ENCODE measurements around the gene CSTPP1.

The CSTPP1 gene

DNA sequence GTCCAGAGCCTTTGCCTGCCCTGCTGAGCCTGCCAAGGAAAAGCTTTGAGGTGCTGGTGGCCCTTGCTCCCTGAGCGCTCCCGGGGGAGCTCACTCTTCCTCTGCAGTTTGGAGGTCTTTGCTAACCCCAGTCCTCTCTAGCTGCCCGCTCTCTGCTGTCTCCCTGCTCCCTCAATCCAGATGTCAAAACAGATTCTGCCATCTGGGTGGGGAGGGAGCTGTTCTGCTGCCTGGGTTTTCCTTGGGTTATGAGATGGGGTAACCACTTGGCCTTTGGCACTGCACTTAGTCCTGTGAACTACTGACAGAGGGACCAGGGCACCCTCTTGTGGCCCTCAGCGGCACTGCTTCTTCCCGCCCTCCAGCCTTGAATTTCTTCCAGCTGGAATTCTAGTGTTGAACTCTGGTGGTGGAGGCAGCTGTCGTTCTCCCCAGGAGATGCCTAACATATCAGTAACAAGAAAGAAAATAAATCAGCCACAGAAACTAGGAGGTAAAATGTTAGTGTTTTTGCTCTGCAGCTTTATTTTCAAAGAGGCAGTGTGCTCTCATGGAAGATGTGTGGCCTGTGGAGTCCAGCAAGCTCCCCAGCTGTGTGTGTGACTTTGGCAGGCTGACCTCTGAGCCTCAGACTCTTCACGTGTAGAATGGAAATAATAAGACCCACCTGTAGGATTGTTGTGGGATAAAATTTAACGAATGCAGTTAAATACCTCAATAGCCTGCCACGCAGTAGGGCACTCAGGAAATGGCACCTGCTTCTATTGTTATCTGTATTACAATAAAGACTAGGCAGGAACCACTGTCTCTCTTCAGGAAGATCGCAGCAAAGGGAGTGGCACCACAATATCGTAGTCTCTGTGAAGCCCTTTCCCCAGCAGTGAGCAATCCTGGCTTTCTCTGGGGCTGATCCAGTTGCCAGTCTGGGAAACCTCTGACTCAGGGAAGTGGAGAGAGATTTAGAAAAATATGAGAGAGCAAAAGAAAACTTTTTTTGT, 216.7 kb downstream of the CSTPP1 start:
- in situ Hi-C loops (cut with MboI; ENCODE audit: low sequenced_read_pairs) = loop anchor here (10.0 kb wide), 1 partner anchor 268 kb away; no protein-coding TSS in a partner anchor

DNA sequence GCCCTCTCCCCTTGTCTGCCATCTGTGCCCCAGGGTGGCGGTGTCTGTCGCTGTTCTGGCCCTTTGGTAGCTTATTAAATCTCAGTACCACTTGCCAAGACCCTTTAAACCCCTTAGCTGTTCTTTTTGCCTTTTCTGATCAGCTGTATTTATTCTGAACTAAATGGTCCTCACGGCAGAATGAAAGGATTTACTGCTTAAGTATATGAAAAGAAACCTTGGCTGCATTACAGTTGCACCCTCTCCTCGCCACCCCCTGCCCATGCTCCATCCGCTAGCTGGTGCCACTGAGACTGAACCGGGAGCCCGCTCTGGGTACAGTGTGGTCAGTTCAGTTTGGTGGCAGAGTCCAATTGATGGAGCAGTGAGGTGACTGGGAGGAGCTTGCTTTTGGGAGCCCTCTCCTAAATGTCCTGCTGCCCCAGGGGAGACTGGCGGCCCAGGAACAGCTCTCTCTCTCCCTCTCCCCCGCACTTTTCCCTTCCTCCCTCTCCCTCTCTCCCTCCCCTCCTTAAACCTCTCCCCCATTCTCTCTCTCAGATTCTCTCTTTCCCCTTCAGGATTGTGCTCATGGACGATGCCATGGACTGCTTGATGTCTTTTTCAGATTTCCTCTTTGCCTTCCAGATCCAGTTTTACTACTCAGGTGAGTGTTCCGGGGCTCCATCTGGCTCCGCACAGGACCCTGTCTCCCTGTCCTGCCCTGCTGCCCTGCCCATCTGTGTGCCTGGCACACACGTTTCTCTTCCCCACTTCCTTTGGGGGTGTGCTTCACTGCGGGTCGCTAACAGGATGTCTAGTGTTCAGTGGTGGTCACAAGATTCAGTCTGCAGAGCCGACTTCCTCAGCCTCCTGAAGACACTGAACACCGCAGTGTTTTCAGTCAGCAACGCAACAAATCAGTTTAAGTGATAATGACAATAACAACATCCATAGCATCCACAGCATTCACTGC, 218.3 kb downstream of the CSTPP1 start:
- in situ Hi-C loops (cut with MboI; ENCODE audit: low sequenced_read_pairs) = loop anchor here (10.0 kb wide), 1 partner anchor 270 kb away; no protein-coding TSS in a partner anchor

DNA sequence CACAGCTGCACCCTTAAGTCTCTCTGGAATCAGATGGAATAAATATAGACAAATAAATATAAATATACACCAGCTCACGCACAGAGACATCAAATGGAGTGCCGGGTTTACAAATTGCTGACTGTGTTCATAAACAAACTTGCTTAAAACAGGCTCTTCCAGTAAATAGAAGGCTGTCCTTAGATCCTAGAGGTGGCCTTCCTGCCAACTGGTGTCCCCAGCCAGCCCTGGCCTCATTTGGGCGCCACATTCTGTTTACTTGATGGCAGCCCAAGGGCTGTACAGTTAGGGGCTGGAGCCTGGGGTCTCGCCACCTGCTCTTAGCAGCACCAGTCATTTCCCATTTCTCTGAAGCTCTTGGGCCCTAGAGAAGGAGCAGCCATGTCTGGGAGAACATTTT, 219.3 kb downstream of the CSTPP1 start:
- in situ Hi-C loops (cut with MboI; ENCODE audit: low sequenced_read_pairs) = loop anchor here (10.0 kb wide), 1 partner anchor 271 kb away; no protein-coding TSS in a partner anchor

DNA sequence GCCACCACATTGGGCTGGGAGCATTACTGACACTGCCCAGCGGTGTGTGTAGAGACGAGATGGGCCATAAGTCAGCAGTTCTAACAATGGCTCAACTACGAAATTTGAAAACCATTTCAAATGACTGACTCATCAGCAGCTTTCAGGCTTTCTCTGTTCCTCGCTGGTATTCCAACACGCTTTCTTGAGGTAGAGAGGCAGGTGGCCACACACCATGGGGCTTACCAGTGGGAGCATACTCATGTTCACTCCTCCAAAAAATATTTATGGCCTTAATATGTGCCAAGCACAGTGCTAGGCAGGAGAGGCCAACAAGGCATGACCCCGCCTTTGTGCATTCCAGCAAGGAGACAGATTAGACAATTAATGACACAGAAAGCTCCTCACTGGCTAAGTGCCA, 219.8 kb downstream of the CSTPP1 start:
- in situ Hi-C loops (cut with MboI; ENCODE audit: low sequenced_read_pairs) = loop anchor here (10.0 kb wide), 1 partner anchor 272 kb away; no protein-coding TSS in a partner anchor

DNA sequence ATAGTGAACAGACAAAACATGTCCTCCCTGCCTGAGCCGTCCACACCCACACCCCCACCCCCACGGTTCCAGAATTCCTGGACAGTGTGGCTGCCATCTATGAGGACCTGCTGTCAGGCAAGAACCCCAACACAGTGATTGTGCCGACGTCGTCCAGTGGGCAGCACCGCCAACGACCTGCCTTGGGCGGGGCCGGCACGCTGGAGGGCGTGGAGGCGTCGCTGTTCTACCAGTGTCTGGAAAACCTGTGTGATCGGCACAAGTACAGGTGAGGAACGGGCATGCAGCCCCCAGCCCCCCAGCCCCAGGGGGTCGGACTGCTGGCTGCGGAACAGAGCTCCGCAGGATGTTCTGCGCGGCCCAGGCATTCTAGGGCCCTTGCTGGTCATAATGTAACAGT, 220.4 kb downstream of the CSTPP1 start:
- in situ Hi-C loops (cut with MboI; ENCODE audit: low sequenced_read_pairs) = loop anchor here (10.0 kb wide), 1 partner anchor 272 kb away; no protein-coding TSS in a partner anchor

DNA sequence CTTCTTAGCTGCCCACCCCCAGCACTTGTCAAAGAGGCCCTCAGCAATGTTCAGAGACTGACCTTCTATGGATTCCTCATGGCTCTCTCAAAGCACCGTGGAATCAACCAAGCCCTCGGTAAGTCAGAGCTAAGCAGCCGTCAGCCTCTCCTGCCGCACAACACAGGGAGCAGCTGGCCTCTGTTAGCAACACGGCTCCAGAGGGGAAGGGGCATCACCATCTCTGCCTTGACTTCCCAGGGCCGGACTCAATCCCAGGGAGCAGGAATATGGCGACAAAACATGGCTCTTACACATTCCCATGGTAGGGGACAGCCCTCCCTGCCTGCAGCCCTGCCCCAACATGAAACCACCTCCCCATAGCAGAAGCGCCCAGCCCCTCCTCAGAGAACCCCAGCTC, 221.2 kb downstream of the CSTPP1 start:
- in situ Hi-C loops (cut with MboI; ENCODE audit: low sequenced_read_pairs) = loop anchor here (10.0 kb wide), 1 partner anchor 273 kb away; no protein-coding TSS in a partner anchor

DNA sequence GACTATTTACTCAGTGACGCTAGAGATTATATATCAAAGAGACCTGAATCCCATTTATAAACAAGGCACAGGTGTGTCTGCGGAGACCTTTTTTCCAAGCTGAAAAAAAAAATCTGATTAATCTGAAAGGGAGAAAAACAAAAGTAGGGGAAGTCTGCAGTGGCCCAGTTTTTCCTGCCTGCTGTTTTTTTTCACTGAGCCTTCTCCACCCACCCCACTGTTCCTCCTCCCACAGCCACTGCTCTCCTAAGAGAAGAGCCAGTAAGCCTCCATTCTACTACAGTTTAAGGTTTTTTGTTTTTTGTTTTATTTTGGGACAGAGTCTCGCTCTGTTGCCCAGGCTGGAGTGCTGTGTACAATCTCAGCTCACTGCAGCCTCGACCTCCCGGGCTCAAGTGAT, 221.7 kb downstream of the CSTPP1 start:
- in situ Hi-C loops (cut with MboI; ENCODE audit: low sequenced_read_pairs) = loop anchor here (10.0 kb wide), 1 partner anchor 273 kb away; no protein-coding TSS in a partner anchor

DNA sequence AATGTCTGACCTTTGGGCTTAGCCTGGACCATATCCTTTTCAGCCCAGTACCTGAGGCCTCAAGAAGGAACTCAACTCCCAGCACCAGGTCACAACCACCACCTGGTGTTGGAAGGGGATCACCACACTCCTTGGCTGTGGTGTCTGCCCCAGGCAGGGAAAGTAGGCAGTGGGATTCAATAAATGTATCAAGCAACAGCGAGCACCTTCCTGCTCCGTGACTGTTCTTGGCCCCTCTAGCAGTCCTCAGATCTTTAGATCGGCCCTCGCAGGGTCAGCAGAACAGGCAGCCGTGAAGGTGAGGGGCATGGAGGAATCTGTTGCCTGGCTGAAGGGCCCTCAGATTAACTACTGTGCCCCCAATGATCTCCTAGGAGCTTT, 224.2 kb downstream of the CSTPP1 start:
- in situ Hi-C loops (cut with MboI; ENCODE audit: low sequenced_read_pairs) = no loop called here

DNA sequence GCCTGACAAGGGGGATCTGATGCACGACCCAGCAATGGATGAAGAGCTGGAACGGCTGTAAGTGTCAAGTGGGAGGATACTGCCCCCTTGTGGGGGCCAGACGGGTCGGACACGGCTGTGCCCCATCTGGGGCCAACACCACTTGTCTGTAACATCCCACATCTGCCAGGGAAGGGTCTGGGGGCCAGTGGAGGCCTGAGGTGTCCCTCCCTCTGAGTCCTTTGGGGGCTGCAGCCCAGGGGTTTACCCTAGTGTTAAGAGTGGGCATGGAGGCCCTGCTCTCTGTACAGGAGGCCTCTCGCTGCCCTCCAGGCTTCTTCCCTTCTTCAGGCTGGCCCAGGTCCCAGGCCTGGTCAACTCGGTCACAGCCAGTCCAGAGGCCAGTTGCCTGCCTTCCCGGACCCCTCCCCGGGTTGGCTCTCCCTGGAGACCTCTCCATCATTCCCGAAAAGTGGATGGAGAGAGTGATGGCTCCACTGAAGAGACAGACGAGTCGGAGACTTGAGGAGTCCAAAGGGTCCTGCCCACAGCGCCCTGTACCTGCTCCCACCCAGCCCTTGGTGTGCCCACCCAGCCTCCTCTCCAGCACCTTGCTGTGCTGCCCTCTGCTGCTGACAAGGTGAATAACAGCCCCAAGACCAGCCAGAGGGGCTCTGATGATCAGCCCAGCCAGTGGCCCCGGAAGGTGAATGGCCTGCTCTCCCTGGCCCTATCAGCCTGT, 224.7 kb downstream of the CSTPP1 start:
- in situ Hi-C loops (cut with MboI; ENCODE audit: low sequenced_read_pairs) = no loop called here

DNA sequence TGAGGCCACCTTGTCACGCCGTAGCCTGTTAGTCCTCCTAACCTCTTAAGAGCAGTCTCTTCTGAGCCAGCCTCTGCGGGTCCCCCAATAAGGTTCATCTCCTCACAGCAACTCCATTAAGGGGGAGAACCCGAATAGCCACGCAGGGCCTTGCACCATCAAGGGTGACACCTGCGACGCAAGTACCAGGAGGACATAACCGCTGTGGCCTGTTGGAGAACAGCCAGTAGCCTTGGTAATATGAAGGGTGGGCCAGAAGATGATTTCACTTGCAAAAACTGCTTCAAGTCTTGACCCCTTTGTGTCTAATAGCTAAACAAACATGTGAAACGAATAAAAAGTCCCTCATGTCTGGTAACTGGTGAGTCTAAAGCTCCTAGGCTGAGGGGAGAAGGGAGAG, 225.3 kb downstream of the CSTPP1 start:
- in situ Hi-C loops (cut with MboI; ENCODE audit: low sequenced_read_pairs) = no loop called here

DNA sequence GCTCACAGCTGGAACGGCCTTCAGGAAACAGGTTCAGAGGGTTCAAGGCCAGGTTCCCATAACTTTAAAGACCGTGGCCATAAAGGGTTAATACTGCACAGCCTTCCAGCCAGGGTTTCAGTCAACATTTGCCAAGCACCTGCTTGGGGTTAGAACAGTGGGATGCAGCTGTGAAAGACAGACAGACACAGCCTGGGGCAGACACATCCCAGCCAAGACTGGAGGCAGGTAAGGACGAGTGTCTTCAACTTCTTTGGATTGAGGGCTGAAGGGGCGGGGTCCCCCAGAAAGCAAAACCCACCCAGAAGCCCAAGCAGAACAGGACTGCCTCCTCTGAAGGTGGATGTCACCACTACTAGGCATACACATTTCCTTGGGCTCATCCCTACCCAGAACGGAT, 225.9 kb downstream of the CSTPP1 start:
- in situ Hi-C loops (cut with MboI; ENCODE audit: low sequenced_read_pairs) = no loop called here

DNA sequence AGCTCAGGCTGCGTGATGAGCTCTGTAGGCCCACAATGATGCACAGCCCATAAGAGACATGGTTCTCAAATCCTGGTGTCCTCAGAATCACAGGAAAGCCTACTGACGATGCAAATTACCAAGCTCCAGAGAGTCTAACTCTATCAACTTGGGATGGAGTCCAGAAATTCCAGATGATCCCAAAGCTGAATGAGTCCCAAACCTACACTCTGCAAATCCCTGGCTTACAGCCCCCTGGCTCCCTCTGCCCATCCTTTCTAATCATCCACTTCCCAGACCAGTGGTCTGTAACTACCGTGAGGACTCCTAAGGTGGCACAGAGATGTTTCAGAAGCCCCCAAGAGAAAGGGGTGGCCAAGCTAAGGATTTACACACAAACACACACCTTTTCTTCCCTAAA, 226.6 kb downstream of the CSTPP1 start:
- in situ Hi-C loops (cut with MboI; ENCODE audit: low sequenced_read_pairs) = no loop called here

DNA sequence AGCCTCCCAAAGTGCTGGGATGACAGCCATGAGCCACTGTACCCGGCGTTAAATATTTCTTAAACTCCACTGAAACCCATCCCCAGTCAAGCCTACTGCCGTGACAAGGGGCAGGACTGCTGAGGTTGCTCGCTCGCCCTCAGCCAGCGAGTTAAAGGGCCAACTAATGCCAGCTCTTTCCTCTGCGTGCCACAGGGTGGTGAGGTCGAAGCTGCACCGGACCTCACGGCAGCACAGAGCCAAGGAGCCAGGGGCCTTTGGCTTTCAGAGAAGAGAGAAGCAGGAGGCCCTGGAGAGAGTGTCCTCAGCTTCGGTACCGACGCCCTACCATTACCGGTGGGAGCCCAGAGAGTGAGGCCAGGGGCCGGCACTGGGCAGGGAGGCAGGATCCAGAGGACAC, 227.3 kb downstream of the CSTPP1 start:
- in situ Hi-C loops (cut with MboI; ENCODE audit: low sequenced_read_pairs) = no loop called here

DNA sequence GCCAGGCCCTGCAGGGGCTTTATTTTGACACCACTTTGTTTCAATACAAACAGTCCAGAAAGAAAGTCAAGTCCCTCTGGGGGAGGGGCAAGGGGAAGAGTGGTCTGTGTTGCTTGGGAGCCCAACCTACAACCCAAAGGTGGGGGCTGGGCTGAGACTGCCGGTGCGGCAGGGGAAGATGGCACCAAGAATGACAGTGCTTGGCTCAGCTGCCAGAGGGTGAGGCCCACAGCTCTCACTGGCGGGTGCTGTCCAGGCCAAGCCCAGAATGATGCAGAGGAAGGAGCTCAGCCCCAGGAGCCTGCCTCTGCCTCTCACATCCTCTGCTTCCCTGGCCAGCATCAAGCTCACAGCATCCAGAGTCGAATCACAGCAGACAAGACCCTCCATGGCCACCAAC, 227.8 kb downstream of the CSTPP1 start:
- in situ Hi-C loops (cut with MboI; ENCODE audit: low sequenced_read_pairs) = no loop called here

DNA sequence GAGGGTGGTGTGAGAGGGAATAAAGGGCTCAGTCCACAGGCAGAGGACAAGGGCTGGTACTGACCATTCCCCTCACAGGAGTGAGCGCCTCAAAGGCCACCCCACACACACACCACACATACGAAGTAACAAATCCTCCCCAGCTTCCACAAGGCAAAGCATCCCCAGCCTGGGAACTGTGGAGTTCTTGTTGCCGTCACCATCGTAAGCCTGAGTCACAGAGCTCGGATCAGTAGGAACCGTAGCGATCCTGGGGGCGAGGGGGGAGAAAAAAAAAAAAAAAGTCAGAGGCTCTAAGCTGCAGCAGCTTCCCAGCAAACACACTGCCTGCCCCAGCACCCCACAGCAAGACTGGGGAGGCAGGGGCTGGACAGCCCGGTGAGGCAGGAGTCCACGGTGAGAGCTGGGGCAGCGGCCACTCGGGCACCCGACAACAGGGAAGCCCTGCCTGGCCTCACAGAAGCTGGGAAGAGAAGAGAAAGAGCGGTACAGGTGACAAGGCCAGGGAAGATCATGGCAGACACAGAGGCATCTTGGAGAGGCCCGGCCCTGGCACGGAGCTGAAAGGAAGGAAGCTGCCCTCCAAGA, 228.8 kb downstream of the CSTPP1 start:
- in situ Hi-C loops (cut with MboI; ENCODE audit: low sequenced_read_pairs) = no loop called here

DNA sequence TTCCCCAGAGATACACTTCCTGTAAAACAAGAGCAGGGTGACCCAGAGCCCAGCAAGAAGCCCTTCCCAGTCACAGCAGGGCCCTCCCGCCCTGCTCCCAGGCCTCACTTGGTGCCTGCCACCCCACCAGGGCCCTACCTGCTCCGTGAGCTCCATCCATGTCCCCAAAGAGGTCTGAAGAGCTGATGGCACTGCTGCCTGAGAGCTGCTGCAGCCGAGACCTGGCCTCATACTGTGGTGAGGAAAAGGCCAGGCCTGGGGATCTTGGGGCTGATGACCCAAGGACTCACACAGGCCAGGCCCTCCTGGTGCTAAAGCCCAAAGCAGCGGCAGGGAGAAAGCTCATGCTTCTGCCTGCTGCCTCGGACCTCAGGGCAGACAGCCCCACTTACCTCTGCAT, 229.8 kb downstream of the CSTPP1 start:
- in situ Hi-C loops (cut with MboI; ENCODE audit: low sequenced_read_pairs) = no loop called here

DNA sequence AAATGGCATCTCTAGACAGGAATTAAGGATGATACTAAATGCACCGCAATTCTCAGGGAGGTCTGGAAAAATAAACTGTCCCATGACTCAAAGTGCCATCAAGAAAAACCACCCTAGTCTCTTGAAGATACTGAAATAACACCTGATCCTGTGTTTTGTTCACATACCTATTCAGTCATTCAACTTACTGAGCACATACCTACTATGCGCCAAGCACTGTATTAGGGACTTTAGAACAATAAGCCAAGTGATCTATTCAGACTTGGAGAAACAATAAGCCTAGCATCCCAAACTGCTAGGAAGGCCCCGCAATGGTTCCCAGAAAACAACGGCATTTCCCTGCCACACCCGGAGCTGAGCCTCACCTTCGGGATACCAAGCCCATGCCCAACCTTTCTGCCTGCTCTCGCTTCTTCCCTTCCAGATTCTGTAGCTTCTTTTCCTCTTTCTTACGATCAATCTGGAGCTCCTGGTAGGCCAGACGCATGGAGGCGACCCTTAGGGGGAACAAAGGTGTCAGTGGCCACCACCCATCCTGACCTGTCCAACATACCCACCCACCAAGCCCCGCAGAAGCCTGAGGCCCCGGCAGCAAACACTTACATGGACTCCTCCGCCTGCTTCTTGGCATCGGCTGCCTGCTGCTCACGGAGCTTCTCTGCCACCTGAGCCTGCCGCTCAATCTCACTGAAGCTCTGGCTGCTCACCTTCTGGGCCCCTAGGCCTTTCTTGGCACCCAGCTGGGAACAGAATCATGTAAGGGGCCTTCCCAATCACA, 234.7 kb downstream of the CSTPP1 start:
- in situ Hi-C loops (cut with MboI; ENCODE audit: low sequenced_read_pairs) = no loop called here

DNA sequence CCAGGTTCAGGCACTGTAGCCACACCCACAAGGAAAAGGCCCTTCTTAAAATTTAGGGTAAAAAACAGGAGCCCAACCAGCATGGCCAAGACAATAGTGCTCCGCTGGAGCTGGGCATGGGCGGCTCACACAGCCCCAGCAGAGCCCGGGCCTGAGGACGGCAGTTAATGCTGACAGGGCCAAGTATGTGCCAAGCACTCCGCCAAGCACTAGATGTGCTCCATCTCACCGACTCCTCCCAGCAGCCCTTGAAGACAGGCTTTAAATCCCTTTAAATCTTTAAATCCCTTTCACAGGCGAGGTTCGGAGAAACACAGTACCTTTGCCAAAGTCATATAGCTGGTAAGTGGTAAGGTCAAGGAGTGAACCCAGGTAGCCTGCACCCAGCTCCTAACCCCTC, 235.3 kb downstream of the CSTPP1 start:
- in situ Hi-C loops (cut with MboI; ENCODE audit: low sequenced_read_pairs) = no loop called here

DNA sequence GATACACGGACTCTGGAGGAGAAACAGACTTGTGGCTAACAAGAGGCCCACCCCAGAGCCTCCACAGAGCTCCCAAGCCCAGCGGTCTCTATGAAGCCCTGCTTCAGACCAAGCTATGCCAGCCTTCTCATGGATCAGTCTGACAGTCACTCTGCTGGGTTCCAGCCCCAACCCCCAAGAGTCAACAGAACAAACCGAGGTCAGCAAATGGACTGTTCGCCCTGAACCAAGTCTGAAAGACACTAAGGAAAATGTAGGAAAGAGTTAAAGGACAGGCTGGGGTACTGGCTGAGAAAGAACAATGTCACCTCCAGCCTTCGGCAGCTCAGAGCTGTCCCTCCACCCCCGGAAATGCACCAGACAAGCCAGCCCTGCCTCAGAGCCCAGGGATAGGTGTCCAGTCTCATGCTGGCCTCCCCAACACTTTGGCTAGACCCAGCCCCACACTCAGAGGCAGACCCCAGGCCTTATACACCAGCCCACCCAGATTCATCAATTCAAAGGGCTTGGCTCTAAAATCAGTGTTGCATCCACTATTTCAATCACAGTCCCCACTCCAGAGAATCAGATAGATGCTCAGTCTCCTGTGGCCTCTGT, 236.3 kb downstream of the CSTPP1 start:
- in situ Hi-C loops (cut with MboI; ENCODE audit: low sequenced_read_pairs) = no loop called here

Measured in HL-60/S4 treated with retinoic acid at 250 ng/mL for 4 days and 3 days (cell line).